Measurements from ENCODE around the gene TRIM29.

The TRIM29 gene

DNA sequence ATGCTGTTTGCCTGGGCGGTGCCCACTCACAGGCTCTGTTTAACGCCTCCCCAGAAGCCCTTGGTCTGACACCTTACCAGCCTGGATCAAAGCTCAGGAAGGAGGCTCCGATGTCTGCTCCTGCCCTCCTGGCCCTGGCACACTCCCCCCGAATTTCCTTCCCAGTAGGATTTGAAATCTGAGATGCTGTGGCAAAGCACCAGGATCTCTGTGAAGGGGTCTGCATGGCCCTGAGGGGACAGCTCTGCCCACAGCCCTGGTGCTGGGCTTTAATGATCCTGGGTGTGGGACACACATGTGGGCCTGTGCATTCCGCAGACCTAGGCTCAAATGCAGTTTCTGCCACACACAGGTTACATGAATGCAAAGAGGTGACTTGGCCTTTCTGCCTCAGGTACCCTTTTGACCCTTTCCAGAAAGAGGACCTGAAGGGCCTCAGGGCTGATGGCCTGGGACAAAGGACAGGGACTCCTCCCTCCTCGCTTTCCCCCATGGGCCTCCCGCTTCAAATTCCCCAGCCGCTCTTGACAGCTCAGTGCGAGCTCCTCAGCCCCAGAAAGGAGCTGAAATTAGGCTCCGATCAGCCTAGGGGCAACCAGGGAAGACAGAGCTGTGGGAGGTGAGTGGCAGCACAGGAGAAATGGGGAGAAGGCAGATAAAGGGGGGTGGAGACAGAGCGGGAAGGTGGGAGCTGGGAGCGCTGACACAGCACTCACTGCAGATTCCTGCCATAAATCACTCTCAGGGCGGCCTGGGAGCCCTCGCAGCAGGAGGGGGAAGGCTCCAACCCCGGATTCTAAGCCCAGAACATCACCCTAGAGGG, 41.3 kb downstream of the TRIM29 start:
- peak; percentile 6 for DNase-seq

DNA sequence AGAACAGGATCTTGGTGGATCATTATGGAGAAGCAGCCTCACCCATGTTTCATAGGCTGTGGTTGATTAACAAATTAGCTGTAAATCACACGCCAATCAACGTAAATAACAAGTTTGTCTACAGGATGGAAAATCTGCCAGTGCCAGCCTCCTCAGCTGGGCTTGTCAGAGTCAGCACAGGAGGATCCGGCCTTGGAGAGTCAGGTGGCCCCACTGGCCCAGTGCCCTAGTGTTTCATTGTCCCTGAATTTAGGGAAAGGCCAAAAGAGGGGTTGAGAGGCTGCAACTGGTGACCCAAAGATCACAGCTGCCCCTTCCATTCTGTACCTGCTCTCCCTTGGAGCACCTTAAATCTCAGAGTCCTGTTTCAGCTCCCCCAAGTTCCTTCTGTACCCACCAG, 42.4 kb downstream of the TRIM29 start:
- no peak for DNase-seq

DNA sequence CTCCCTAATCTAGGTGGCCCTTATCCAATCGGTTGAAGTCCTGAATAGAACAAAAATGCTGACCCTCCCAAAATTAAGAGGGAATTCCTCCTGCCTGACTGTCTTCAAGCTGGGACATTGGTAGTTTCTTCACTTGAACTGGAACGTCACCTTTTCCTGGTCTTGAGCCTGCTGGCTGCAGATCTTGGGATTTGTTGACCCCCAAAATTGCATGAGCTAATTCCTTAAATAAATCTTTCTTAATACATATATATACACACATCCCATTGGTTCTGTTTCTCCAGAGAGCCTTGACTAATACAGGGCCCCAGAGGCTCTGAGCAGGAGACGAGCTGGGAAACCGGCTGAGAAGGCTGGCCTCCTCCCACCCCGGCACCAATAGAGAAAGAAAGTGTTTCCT, 46.2 kb downstream of the TRIM29 start:
- DNase-seq, result no peak

DNA sequence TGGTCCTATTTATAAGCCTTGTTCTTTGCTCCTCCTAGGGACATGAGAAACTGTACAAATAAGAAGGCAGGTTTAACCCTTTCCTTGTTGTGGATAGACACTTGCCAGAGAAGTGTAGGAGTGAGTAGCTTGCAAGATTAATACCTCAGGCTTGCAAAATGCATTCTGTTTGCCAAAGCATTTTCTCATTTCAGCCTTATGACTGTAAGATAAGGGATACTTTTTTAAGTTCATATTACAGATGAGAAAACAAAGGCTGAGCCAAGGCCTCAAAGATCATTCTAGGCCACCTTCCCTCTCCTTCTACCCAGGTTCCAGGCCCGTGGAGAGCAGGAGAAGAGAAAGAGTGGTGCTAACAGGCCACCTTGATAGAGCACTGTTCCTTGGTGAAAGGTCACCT, 46.8 kb downstream of the TRIM29 start:
- DNase-seq, result no peak

DNA sequence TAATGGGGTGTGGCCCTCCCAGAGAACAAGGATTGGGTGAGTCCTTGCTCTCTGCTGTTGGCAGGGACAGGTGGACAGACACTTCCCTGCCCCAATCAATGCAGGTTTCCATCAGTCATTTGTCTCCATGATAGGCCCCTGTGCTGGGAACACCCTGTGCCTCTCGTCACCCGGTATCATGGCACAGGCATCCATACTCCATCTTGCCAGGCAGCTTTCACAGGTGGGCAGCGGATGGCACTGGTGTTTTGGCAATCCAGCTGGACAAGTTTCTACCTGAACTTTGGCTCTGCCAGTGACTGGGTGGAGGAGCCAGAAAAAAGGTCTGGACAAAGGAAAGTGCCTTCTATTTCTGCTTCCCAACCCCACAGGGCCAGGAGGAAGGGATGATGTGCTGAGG, 47.5 kb downstream of the TRIM29 start:
- DNase-seq, result no peak

DNA sequence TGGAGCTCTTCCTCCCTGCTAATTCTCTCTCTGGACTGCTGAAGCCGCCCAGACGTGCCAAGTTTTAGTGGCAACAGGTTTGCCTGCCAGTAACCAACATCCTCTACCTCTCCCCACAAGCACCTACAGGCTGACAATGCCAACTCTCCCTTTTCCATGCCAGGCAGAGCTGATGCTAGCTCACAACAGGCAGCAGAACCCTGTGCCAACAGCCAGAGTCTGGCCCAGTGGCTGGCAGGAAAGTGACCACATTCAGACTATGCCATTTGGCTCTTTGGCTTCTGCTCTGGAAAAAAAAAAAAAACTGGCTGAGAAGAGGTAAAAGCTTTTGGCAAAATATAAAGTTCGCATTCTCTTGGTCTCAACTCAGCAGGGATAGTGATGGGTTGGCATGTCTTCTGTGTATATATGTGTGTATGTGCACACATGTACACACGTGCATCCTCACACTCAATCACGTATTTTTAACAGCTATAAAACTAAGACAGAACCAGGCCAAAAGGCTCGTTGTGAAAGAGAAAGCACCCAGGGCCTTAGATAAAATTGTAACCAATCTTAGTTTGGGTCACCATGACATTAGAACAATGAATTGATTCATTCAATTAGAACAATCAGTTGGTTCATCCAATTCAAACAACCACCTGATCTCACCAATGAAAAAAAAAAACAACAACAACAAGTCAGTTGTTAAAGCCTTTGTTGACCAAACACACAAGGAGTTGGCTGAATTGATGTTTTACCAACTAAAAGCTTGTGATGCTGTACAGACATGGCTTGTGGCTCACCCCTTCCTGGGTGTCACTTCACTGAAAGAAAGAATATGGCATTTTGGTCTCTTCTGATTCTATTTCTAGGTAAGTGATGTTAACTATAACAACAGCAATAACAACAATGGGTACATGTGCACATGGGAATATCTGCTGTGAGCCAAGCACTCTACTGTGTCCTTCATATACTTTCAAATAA, 48.6 kb downstream of the TRIM29 start:
- DNase-seq, result no peak

DNA sequence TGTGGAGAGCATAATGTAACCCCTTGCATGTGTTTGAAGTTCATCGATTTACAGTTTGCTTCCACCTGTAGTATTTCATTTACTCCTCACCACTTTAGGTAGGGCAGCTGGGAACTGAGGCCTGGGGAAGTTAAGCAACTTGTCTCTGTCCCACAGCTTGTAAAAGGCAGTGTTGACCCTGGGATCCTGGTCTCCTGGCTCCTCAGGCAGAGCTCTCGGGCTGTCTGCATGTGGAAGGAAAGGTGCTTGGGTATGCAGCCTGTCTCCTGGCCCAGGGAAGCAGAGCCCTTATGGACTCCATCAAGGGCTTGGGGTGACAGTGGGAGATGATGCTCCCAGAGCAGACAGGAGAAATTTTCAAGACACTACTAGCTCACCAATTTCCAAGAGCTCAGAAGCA, 49.9 kb downstream of the TRIM29 start:
- DNase-seq, result no peak

DNA sequence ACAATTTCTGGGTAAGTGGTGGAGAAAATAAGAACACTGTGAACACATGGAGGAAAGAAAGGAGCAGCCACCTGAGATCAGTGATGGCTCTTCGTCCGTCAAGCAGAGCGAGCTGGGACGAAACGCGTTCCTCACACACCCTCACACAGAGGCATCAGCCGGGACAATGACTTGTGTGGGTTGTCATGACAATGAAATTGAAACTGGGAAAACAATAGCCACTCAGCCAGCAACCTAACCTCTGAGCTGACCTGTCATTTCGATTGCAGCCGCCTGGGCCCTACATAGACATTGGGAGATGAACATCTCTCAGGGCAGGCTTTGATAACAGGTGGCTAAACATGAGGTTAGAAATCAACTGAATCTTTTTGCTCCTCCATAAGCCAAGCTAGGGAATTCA, 51.3 kb downstream of the TRIM29 start:
- DNase-seq, result no peak

DNA sequence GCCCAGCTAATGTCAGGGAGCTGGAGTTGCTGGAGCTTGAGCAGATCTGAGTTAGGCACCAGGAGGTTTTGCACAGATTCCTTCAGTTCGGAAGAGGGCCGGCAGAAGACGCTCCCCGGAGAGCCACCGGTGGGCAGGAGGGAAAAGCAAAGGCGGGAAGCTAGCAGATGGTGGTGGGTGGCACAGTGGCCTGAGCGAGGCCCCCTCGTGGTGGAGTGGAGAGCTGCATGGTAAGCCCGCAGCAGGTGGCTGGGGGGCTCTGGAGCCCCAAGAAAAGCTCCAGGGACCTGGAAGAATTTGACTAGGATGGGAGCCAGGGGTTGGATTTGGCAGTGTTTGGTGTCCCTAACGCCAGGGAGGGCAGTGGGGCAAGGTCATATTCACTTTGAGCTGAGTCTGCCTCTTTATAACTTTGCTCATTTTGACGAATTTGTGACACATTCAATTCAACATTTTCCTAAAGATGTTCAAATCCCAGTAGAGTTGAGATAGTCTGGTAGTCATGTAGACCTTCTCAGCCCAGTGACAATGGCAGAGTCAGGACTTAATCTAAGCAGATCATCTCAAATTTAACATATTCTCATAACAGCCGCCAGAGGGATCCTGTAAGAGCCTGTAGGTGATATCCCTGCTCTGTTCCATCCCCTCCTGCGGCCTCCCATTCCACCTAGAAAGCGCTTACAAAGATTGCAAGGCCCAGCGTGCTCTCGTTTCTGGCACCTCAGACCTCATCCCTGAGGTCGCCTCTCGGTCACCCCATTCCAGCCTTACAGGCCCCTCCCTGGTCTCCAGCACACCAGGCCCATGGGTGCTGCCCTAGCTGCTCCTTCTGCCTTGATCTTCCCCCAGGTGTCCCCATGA, 57.9 kb downstream of the TRIM29 start:
- no peak for DNase-seq

DNA sequence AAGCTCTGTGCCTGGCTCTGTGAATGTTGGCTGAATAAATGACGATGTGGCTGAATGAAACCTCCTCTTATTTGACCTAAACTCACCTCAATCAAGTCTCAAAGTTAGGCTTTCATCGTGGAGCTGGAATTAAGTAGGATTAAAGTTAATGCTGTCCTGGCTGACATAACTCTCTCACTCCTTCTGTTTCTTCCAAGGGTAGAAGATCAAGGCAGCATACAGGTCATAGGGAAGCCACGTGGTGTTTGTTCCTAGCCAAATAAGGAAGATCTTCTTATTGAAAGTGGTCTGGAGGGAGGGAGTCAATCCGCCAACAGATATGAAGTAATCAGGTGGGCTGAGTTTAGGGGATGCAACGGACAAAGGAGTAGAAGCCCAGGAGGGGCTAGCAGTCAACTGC, 59.5 kb downstream of the TRIM29 start:
- DNase-seq, result no peak

DNA sequence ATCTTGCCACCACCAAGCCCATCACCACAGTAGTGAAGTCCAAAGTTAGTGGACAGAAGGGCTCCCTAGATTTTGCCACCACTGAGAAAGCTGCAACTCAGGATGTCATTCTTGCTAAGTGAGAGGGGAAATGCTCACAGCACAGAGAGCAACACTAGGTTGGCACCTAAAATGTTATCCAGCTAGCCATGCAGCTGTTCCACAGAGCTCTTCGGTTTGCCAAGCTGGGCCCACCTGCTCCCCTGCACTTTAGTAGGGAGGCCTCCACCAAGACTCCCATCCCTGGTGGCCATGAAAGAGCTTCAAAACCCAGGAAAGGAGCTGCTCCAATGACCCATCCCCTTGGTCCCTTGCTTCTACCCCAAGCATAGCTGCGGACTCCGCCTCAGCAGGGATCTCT, 63.8 kb downstream of the TRIM29 start:
- no peak for DNase-seq

DNA sequence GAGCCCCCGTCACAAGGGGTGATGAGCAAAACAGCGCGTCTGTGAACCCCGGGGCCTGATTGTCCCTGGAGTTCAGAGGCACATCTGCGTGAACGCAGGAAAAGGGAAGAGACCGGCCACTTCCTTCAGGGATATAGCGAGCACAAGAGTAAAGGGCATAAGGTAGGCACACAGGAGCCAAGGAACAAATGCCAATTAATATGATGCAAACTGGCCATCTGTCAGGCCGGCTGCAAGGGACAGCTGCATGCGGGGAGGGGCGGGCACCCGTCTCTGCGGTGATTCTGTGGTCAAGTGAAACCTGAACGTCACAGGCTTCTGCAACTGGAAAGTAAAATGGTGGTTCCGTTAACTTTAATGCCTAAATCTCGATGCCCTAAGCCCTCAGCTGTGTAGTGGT, 64.7 kb downstream of the TRIM29 start:
- no peak for DNase-seq

DNA sequence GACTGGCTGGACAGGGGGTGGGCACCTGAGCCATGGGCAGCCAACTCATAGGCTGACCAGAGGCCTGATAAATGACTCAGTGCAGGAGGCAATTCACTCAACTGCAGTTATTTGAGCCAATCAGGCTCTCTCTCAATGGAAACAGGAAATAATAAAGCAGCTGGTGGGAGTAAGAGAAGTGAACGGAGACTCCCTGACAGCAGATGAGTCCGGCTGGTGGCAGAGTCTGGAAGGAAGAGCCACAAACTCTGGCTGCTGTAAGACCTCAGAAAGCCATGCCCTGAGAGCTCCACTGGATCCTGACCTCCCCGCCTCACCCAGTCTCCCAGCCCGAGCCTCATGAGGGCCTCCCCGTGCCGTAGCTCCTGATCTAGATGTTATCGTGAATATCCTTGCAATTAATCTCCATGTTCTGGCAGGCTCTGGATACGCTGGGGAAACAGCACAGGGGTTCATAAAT, 69.8 kb downstream of the TRIM29 start:
- DNase-seq, result peak; percentile 72

DNA sequence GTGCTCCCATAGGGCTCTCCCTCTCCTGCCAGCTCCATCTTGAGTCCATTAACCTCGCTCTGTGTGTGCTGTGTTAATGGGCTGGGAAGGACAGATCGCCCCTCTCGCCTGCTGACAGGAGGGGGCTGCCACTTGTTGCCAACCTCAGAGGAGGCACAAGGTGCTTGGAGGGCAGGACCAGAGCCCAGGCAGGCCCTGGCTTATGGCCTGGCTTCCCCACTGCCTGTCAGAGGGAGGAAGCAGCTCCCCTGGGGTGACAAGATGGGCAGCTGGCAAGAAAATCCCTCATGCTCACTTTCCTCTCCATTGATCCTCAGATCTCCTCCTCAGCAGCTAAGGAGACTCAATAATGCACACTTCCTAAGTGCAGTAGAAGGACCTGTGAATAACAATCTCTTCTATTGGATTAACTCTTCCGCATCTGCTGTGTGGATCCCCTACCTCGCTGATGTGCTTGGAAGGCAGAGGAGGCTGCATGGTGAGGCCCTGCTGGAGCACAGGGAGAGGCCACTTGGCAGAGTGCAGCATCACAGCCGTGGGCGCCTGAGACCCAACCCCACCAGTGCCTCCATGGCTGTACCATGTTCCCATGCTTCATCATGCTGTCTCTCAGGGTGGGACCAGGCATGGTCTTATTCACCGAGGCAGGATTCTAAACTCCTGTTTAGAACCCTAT, 70.3 kb downstream of the TRIM29 start:
- DNase-seq, result no peak

DNA sequence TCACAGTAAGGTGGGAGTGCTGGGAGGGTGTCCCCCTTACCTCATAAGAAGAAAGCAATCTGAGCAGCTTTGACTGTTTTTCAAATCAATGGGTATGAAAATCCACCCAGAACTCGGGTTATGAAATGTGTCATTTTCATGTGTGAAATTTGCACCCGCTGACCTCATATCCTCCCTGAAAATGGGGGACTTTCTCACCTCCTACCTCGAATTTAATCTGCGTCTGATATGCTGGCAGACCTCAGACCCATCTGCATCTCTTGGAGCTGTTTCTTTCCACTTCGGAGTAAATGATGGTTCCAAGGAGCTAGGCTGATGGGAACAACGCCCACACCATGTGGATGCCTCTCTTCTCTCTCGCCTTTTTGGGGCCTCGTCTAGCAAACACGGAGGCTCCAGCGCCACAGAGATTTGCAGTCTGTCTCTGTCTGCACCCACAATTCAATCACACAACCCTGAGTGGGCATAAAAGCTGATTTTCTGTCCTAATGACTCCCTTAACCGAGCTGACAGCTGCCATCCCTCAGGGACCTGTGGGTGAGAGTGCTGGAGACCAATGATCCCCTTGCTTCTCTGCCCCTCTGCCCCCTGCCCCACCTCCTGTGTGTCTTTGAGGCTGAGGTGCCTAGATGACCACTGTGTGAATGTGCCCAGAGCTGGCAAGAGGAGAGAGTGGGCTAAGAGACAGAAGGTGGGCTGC, 71.0 kb downstream of the TRIM29 start:
- DNase-seq, result no peak

DNA sequence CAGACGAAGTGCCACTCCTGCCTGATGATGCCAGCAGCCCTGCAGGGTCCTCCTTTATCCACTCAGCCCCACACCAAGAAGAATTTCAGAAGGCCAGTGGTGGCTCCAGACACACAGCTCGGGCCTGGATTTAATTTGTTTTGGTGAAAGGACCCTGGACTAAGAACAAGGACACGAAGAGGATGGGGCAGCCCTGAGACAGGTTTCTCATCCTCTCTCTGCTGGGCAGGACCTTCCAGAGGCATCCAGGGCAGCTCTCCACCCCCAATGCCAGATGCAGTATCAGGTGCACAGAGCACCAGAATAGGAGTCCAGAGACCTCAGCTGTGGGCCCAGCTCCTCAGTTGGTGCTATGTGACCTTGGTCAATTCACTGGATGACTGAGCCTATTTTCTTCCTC, 72.0 kb downstream of the TRIM29 start:
- no peak for DNase-seq

DNA sequence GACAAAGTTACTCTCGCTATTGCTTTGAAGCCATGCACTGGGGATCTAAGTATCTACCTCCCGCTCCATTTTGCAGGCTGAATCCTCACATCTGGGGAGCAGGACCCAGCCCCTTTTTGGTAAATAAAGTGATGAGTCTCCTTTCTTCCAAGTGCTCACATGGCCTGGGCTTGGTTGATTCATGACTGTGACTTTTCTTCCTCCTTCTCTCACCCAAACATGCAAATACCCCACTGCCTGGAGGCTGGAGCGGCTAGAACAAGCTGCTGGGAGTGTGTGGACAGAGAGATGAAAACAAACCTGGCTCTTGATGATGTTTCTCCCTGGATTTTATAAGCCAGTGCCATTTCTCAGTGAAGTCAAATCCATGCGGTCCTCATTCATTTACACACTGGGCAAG, 72.7 kb downstream of the TRIM29 start:
- no peak for DNase-seq

DNA sequence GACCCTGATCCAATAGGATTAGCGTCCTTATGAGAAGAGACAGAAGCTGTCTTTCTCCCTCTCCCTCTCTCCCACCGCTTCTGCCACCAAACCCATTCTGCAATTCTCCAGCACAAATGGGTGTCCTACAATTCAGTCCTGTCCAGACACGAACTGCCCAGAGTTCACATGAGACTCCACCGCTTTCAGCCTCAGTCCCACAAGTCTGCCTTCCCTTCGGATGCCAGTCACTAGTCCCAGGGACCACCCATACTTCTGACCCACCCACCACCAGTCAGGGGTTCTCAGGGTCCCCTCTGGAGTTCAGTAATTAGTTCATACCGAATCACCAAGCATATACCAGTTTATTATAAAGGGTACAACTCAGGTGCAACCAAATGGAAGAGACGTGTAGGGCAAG, 73.6 kb downstream of the TRIM29 start:
- DNase-seq, result no peak

DNA sequence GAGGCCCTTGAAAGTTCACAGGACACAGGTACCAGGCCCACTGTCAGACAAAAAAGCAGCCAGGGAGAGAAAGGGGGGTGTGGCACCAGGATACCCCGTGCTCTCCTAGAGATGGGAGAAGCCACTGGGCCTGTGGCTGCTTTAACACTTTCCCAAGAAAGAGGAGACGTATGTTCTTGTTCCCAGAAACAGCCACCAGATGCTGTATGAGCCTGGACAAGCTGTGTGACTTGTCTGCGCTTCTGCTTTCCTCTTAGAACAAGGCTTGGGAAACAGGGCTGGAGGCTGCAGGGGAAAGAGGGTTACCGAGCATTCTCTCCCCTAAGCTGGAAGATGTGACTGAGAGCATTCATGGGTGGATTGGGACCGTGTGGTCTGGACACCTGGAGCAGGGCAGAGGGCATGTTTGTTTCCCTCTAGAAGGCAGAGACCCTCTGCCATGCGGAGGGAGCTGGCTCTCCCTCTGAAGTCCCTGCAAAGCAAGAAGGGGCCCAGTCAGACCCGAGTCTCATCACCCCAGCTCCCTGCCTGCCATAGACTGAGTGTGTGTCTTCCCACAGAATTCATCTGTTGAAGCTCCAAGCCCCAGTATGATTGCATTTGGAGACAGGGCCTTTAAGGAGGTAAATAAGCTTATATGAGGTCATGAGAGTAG, 74.1 kb downstream of the TRIM29 start:
- no peak for DNase-seq

DNA sequence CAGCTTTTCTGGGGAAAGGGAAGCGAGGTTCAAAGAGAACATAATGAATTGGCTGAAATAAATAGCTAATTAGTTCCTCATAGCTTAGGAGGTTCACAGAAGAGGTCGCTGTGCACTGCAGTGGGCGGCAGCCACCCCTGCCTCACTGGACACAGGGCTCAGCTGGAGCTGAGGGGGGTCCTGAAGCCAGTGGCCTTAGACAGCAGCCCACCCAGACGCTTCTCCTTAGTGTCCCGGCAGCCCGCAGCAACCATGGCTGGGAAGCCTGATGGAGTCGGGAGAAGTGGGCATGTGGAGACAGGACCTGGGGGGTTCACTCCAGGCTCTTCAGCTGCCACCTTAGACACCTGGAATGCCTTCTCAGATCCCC, 75.4 kb downstream of the TRIM29 start:
- no peak for DNase-seq

All from fibroblast of skin of abdomen (primary cell).